Mammary epithelial cell (primary cell): ENCODE measurements around the gene SH3RF3.

Experiments
- CTCF ChIP-seq, 2 donors: IDR thresholded peaks in 1 of 2; conservative IDR thresholded peaks in 1 of 2; 2 replicates each; pipeline ENCODE4 v1.5.1; 2011 to 2012; ENCODE audit warnings: inconsistent platforms in 2 of 2, low read length in 2 of 2, mild to moderate bottlenecking in 2 of 2, control low read depth in 1 of 2, low read depth in 1 of 2; ENCODE audit not compliant: insufficient read depth in 1 of 2; ENCODE audit errors: extremely low read depth in 1 of 2
- EZH2 ChIP-seq: IDR thresholded peaks from 2 replicates; pipeline ENCODE4 v1.6.1; 2012; ENCODE audit warnings: low read length, inconsistent platforms, borderline replicate concordance

GRCh38 chr2:109143214-109144187 lies 14.5 kb downstream of the SH3RF3 start:
- TF ChIP-seq CTCF (conservative IDR thresholded peaks at IDR 0.05 in 1 of 2, IDR thresholded peaks at IDR 0.05 in 1 of 2; ENCODE audit: extremely low read depth in 1 of 2, insufficient read depth in 1 of 2, low read depth in 1 of 2, low read length in 2 of 2): no peak
- no peak for TF ChIP-seq EZH2
